NCI-H2171 treated with DMSO at 0.1 percent for 48 hours (cell line): Measurements from ENCODE around the gene ARHGEF4.

Source experiments
- DNase-seq: peaks from one replicate; lab custom pipeline; 2025; lab: John Stamatoyannopoulos, UW

Gene ARHGEF4

GRCh38 chr2:131014141-131014540 is 177.4 kb downstream of the ARHGEF4 start:
- peak; percentile 35 for DNase-seq

- DNase-seq = no peak
Measured at GRCh38 chr2:131015764-131016163, 179.1 kb downstream of the ARHGEF4 start.

GRCh38 chr2:131016826-131017741 is 180.4 kb downstream of the ARHGEF4 start:
- DNase-seq = peak; percentile 4

- DNase-seq = no peak
Measured at GRCh38 chr2:131022731-131023130, 186.0 kb downstream of the ARHGEF4 start.

GRCh38 chr2:131023758-131024157 is 187.0 kb downstream of the ARHGEF4 start:
- no peak for DNase-seq

GRCh38 chr2:131026919-131027318 is 190.2 kb downstream of the ARHGEF4 start:
- no peak for DNase-seq

- no peak for DNase-seq
Measured at GRCh38 chr2:131027566-131028528, 191.1 kb downstream of the ARHGEF4 start.

GRCh38 chr2:131029812-131030211 is 193.1 kb downstream of the ARHGEF4 start:
- no peak for DNase-seq

- peak; percentile 25 for DNase-seq
Measured at GRCh38 chr2:131030478-131030971, 193.8 kb downstream of the ARHGEF4 start.

- no peak for DNase-seq
Measured at GRCh38 chr2:131031431-131031841, 194.7 kb downstream of the ARHGEF4 start.

GRCh38 chr2:131031875-131032274 is 195.2 kb downstream of the ARHGEF4 start:
- DNase-seq = no peak

- no peak for DNase-seq
Measured at GRCh38 chr2:131032393-131032836, 195.7 kb downstream of the ARHGEF4 start.

GRCh38 chr2:131033786-131034121 is 197.0 kb downstream of the ARHGEF4 start:
- DNase-seq = no peak

GRCh38 chr2:131034122-131035051 is 197.7 kb downstream of the ARHGEF4 start:
- peak; percentile 40 for DNase-seq

- peak; percentile 38 for DNase-seq
Measured at GRCh38 chr2:131035112-131035825, 198.6 kb downstream of the ARHGEF4 start.

GRCh38 chr2:131035826-131036231 is 199.1 kb downstream of the ARHGEF4 start:
- no peak for DNase-seq

GRCh38 chr2:131036269-131036668 is 199.6 kb downstream of the ARHGEF4 start:
- no peak for DNase-seq

GRCh38 chr2:131036696-131037397 is 200.1 kb downstream of the ARHGEF4 start:
- DNase-seq = no peak

GRCh38 chr2:131037398-131038257 is 200.9 kb downstream of the ARHGEF4 start:
- DNase-seq = no peak
